Measurements from ENCODE around the gene LIPT2. TPM values are rescaled to one million over a fixed set of nuclear protein-coding genes. Genes with fewer than 3 reads are reported as not detected.

Gene LIPT2
- total RNA-seq, 1 donor, result 10.5 TPM

DNA sequence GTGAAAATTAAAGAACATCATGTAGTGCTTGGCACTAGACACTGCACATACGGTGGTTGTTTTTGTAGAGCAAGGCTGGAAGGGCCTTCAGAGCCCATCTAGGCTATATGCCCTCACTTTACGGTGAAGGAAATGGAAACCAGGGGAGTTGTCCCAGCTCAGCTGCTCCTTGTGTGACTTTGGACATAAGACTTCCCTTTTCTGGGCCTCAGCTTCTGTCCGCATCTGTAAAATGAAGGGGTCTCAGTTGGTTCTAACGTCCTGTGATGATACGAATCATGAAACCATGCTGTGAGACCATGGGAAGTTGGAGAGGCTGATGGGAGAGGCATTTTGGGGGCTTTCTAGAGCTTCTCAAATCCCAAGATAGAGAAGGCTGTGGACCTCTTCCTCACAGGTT, 30.9 kb downstream of the LIPT2 start:
- H3K9me3 ChIP-seq (ENCODE audit: low read depth, low read length), result no peaks in the 10 kb centered on the region
- peaks cover 77% of the 10 kb centered on the region for H3K4me1 ChIP-seq (ENCODE audit: insufficient read depth, low read length)
- H3K4me3 ChIP-seq (ENCODE audit: low read length), result no peak overlapping the region

GRCh38 chr11:74462009-74462408, 31.5 kb downstream of the LIPT2 start:
- Histone ChIP-seq H3K27me3 (ENCODE audit: insufficient read depth, low read length) (no peaks in the 10 kb centered on the region), H3K4me1 (ENCODE audit: insufficient read depth, low read length) (peaks cover 80% of the 10 kb centered on the region), H3K4me3 (ENCODE audit: low read length) (peak overlapping the region; percentile 80), H3K9me3 (ENCODE audit: low read depth, low read length) (no peaks in the 10 kb centered on the region)

More for the DNA sequence above, 30.9 kb downstream of the LIPT2 start:
- no peaks in the 10 kb centered on the region for H3K27me3 ChIP-seq (ENCODE audit: insufficient read depth, low read length)

- peaks cover 69% of the 10 kb centered on the region for H3K4me1 ChIP-seq (ENCODE audit: insufficient read depth, low read length)
- no peaks in the 10 kb centered on the region for H3K9me3 ChIP-seq (ENCODE audit: low read depth, low read length)
- peak overlapping the region; percentile 80 for H3K4me3 ChIP-seq (ENCODE audit: low read length)
- no peaks in the 10 kb centered on the region for H3K27me3 ChIP-seq (ENCODE audit: insufficient read depth, low read length)
Measured at GRCh38 chr11:74460481-74461154, 32.9 kb downstream of the LIPT2 start.

DNA sequence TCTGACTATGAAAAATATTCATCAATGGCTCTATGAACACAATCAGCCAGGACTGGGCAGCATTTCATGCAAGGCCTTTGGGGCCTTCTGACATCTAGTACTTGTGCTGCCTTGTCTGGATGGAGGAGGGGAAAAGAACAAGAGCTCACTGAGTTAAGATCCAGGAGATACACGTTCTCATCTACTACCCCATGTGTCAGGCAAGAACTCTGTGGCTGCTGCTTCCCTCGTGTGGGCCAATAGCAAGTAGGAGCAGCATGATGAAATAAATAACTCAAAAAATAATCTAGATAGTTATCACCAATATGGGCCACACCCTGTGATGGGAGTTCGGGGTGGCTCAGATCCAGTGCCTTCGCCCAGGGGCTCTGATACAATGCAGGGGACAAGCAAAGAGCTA, 33.5 kb downstream of the LIPT2 start:
- Histone ChIP-seq H3K4me3 (ENCODE audit: low read length) (peak overlapping the region; percentile 80), H3K27me3 (ENCODE audit: insufficient read depth, low read length) (no peaks in the 10 kb centered on the region), H3K4me1 (ENCODE audit: insufficient read depth, low read length) (peaks cover 66% of the 10 kb centered on the region), H3K9me3 (ENCODE audit: low read depth, low read length) (no peaks in the 10 kb centered on the region)

DNA sequence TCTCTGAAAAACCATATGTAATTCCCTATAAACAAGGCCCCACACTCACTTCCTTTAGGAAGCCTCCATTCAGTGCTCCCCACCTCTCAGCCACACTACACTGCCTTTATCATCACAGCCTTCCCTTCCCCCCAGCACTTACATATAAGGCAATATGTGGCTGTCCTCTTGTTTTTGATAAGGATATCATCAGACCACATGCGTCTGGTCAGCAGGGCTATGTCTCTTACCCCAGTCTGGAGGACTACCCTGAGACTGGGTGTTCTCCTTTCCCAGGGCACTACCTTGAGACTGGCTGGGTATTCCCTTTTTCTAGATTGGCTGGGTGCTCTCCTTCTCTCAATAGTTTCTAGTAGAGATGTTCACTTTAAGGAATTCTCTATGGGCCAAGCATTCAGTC, 33.9 kb downstream of the LIPT2 start:
- no peaks in the 10 kb centered on the region for H3K9me3 ChIP-seq (ENCODE audit: low read depth, low read length)
- H3K27me3 ChIP-seq (ENCODE audit: insufficient read depth, low read length), result no peaks in the 10 kb centered on the region
- peaks cover 61% of the 10 kb centered on the region for H3K4me1 ChIP-seq (ENCODE audit: insufficient read depth, low read length)
- peak overlapping the region; percentile 80 for H3K4me3 ChIP-seq (ENCODE audit: low read length)

DNA sequence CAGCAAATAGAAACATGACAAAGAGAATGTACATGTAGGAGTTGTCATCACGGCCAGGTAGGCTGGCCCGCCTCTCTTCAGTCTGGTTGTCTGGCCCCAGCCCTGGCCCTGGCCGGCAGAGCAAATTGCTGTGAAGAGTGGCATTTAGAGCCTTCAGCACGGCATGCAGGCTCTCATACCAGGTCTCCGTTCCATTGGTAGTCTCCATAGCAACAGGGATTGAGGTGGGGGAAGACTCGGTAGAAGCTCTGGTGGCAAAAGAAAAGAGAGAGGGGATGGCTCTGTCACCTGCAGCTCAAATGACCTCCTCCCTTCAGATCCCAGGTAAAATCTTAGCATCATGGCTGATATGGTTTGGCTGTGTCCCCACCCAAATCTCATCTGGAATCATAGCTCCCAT, 36.2 kb downstream of the LIPT2 start:
- Histone ChIP-seq H3K4me3 (ENCODE audit: low read length) (no peak overlapping the region), H3K4me1 (ENCODE audit: insufficient read depth, low read length) (peaks cover 41% of the 10 kb centered on the region), H3K27me3 (ENCODE audit: insufficient read depth, low read length) (no peaks in the 10 kb centered on the region), H3K9me3 (ENCODE audit: low read depth, low read length) (no peaks in the 10 kb centered on the region)

DNA sequence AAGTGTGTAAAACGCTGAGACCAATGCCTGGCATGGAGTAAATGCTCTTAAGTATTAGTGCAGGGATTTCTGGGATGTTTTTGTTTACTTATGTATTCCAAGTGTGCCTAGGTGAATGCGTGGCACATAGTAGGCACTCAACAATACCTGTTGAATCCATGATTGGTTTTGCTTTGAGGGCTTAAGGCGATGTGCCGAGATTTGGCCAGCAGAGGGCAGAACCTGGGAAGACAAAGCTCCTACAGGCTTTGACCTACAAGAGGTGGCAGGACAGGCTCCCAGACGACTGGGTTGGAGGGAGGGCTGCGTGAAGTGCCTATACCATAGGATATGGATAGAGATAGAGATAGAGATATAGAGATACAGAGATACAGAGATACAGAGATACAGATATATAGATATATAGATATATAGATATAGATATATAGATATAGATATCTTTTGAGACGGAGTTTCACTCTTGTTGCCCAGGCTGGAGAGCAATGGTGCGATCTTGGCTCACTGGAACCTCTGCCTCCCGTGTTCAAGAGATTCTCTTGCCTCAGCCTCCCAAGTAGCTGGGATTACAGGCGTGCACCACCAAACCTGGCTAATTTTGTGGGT, 40.0 kb downstream of the LIPT2 start:
- Histone ChIP-seq H3K4me1 (ENCODE audit: insufficient read depth, low read length) (peaks cover 29% of the 10 kb centered on the region), H3K4me3 (ENCODE audit: low read length) (no peak overlapping the region), H3K27me3 (ENCODE audit: insufficient read depth, low read length) (no peaks in the 10 kb centered on the region), H3K9me3 (ENCODE audit: low read depth, low read length) (no peaks in the 10 kb centered on the region)

DNA sequence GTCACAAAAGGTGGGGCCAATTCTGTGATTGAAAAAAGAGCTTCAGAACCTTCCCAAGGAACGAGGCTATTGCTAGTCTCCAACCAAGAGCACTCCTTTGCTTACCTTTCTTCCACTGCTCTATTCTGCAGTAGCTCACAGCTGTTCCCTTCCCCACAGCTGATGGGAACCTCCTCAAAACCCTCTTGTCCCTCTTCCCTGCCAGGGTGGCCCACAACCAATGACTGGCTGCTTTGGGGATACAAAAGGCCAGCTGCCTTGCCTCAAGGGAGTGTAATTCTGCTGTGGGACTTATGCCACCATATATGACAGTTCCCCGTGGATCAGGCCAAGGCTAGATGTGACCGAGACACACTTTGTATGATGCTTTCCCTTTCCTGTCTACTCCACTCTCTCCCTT, 41.2 kb downstream of the LIPT2 start:
- H3K4me1 ChIP-seq (ENCODE audit: insufficient read depth, low read length), result peaks cover 24% of the 10 kb centered on the region
- no peaks in the 10 kb centered on the region for H3K9me3 ChIP-seq (ENCODE audit: low read depth, low read length)
- no peak overlapping the region for H3K4me3 ChIP-seq (ENCODE audit: low read length)
- H3K27me3 ChIP-seq (ENCODE audit: insufficient read depth, low read length), result no peaks in the 10 kb centered on the region

DNA sequence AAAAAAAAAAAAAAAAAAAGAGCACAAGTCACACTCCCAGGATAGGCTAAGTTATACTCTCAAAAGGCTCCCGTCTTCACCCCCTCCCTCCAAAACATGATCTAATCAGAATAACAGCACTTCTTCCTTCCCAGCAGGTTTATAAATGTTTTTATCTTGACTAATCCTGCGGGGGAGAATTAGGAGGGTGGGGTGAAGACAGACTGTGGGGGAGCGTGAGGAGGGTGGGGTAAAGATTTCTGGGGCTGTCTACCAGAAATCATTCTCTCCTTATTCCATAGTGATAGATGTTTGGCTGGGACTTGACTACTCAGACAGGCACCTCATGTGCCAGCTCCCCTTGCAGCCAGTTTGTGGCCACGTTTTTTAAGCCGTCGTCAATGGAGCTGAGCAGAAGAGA, 43.2 kb downstream of the LIPT2 start:
- Histone ChIP-seq H3K4me3 (ENCODE audit: low read length) (no peak overlapping the region), H3K4me1 (ENCODE audit: insufficient read depth, low read length) (peaks cover 17% of the 10 kb centered on the region), H3K27me3 (ENCODE audit: insufficient read depth, low read length) (no peaks in the 10 kb centered on the region), H3K9me3 (ENCODE audit: low read depth, low read length) (no peaks in the 10 kb centered on the region)

DNA sequence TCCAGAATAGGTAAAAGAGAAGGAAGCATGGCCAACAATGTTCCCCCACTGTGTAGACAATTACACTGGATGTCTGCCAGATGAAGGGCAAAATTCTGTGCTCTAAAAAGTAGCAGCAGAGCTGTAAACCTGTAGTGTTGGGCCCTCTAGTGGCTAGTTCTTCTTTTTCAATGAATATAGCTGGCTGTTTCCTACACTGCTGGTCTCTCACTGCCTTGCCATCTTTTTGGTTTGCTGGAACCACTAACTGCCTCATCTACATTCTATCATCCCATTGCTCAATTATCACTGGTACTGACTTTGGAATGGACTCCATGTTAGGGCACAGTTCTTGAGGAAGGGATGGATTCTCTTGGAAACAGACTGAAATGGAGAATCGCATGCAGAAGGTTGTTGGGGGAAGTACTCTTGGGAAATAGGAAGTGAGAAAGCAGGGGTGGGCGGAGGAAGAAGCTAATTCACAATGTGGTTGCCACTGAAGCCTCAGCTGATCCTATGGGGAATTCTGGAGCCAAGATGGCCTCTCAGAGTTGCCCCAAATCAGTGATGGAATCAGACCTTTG, 44.1 kb downstream of the LIPT2 start:
- Histone ChIP-seq H3K9me3 (ENCODE audit: low read depth, low read length) (no peaks in the 10 kb centered on the region), H3K4me3 (ENCODE audit: low read length) (no peak overlapping the region), H3K4me1 (ENCODE audit: insufficient read depth, low read length) (peaks cover 17% of the 10 kb centered on the region), H3K27me3 (ENCODE audit: insufficient read depth, low read length) (no peaks in the 10 kb centered on the region)

- Histone ChIP-seq H3K4me1 (ENCODE audit: insufficient read depth, low read length) (peaks cover 17% of the 10 kb centered on the region), H3K27me3 (ENCODE audit: insufficient read depth, low read length) (no peaks in the 10 kb centered on the region), H3K9me3 (ENCODE audit: low read depth, low read length) (no peaks in the 10 kb centered on the region), H3K4me3 (ENCODE audit: low read length) (no peak overlapping the region)
Measured at GRCh38 chr11:74447720-74448119, 45.8 kb downstream of the LIPT2 start.

DNA sequence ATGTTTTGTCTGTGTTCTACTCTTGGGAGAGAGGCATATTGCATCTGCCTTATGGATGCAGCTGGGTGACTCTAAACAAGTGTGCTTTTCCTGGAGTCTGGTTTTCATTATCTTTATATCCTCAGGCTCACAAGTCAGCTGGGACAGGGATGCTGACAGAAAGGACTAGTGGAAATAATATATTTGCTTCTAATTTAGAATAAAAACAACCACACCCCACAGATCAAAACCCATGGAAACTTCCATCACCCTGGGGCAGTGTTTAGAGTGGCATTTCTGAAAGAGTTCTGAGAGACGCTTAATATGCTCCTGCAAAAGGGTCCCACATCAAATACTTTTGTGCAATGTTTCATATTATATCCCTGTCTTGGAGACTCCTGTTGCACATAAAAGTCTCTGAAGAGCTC, 47.0 kb downstream of the LIPT2 start:
- Histone ChIP-seq H3K9me3 (ENCODE audit: low read depth, low read length) (no peaks in the 10 kb centered on the region), H3K27me3 (ENCODE audit: insufficient read depth, low read length) (no peaks in the 10 kb centered on the region), H3K4me1 (ENCODE audit: insufficient read depth, low read length) (peaks cover 17% of the 10 kb centered on the region), H3K4me3 (ENCODE audit: low read length) (no peak overlapping the region)

DNA sequence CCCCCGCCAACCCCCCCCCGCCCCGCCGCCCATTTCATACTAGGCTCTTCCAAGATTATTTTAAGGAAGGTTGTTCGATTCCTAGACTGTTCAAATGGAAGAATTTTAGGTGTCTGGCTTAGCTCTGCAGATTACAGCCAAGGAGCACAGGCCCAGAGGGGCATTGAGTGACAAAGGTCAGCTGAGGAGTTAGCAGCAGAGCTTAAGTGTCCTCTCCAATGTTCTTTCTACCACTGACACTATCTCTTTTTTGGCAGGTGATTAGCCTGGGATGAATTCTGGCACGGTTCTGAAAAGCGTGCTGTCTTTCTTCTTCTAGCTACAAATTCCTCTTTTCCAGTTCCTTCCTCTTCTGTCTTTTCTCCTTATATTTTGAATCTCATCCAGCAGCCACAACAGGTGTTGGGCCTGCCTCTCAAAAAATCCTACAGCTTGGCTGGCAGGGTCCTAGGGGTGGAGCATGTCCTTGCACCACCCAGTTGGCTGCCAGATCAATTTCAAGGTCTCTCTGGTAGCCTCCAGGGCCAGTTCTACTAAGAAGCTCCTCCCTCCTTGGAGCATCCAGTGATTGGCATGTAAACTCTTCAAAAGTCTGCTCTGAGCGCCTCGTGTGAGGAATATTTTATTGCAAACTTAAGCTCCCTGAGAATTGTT, 49.2 kb downstream of the LIPT2 start:
- peaks cover 3% of the 10 kb centered on the region for H3K4me1 ChIP-seq (ENCODE audit: insufficient read depth, low read length)
- no peak overlapping the region for H3K4me3 ChIP-seq (ENCODE audit: low read length)
- H3K9me3 ChIP-seq (ENCODE audit: low read depth, low read length), result peaks cover 5% of the 10 kb centered on the region
- H3K27me3 ChIP-seq (ENCODE audit: insufficient read depth, low read length), result no peaks in the 10 kb centered on the region

DNA sequence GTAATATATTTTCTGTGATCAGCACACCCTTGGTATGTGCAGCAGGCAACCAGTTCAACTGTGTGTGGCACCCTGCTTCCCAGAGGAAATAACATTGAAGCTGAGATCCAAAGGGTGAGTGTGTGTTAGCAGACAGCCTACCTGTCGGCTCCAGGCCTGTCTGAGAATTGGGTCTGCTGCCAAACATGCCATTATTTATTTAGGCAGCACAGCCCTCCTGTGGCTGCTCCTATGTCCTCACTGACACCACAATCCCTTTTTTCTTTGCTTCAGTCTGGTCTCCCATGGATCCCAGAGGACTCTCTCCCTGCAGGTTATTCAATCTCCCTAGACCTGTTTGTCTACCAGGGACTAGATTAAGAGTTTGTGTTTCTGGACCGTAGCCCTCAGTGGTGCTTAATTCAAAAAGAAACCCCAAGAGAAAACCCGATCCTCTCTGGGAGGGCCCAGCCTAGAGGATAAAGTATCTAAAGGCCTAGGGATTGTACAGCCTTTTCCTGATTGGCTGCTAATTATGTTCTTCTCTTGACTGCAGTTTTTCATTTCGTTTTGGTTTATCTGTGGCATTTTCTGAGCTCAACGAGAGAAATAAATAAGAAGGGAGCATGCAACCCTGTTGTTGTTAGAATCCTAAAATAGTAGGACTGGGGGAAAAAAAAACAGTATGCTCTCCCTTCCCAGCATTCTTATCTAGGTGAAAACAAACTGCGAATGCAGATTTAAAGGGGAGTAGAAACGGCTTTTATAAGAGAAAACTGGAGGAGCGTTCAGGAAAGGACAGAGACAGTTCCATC, 50.3 kb downstream of the LIPT2 start:
- peaks cover 5% of the 10 kb centered on the region for H3K9me3 ChIP-seq (ENCODE audit: low read depth, low read length)
- H3K27me3 ChIP-seq (ENCODE audit: insufficient read depth, low read length), result no peaks in the 10 kb centered on the region
- no peak overlapping the region for H3K4me3 ChIP-seq (ENCODE audit: low read length)
- H3K4me1 ChIP-seq (ENCODE audit: insufficient read depth, low read length), result no peaks in the 10 kb centered on the region

DNA sequence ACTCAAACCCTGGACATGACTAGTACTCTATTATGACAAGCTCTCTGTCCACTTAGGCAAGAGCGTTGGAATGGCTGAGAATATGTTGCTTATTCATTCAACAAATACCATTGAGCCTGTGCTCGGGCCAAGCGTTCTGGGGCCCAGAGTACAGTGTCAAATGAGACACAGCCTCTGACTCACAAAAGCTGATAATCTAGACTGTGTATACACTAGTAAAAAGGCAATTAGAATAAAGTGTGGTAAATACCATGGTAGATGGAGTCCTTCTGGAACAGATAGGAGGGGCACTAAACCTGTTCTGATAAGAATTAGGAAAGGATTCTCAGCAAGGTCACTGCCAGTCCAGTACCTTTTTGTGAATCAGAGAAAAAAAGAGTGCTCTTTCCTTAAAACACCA, 50.9 kb downstream of the LIPT2 start:
- Histone ChIP-seq H3K9me3 (ENCODE audit: low read depth, low read length) (peaks cover 5% of the 10 kb centered on the region), H3K4me1 (ENCODE audit: insufficient read depth, low read length) (no peaks in the 10 kb centered on the region), H3K27me3 (ENCODE audit: insufficient read depth, low read length) (no peaks in the 10 kb centered on the region), H3K4me3 (ENCODE audit: low read length) (no peak overlapping the region)
